HUES48 (cell line): ENCODE measurements around the gene SCAF4.

Source experiments
- H3K27ac ChIP-seq: one replicate; pipeline ENCODE4 v1.7.0; 2013; ENCODE audit warnings: low read depth, low read length, inconsistent platforms
- H3K27me3 ChIP-seq: 2 replicates; pipeline ENCODE4 v1.6.1; 2013; ENCODE audit warnings: mild to moderate bottlenecking, low read length; ENCODE audit not compliant: control insufficient read depth, insufficient read depth
- H3K36me3 ChIP-seq: 2 replicates; pipeline ENCODE4 v1.6.1; 2013; ENCODE audit warnings: low read length; ENCODE audit not compliant: control insufficient read depth, insufficient read depth
- H3K4me1 ChIP-seq: 2 replicates; pipeline ENCODE4 v1.6.1; 2013; ENCODE audit warnings: mild to moderate bottlenecking, low read length; ENCODE audit not compliant: control insufficient read depth, insufficient read depth
- H3K4me3 ChIP-seq: 2 replicates; pipeline ENCODE4 v1.5.1; 2013; ENCODE audit warnings: mild to moderate bottlenecking, low read depth, low read length
- H3K9ac ChIP-seq: 2 replicates; pipeline ENCODE4 v1.6.1; 2013; ENCODE audit warnings: mild to moderate bottlenecking, low read depth, low read length, moderate library complexity
- H3K9me3 ChIP-seq: 2 replicates; pipeline ENCODE4 v1.6.1; 2013; ENCODE audit warnings: low read length; ENCODE audit not compliant: control insufficient read depth, insufficient read depth

SCAF4 gene

DNA sequence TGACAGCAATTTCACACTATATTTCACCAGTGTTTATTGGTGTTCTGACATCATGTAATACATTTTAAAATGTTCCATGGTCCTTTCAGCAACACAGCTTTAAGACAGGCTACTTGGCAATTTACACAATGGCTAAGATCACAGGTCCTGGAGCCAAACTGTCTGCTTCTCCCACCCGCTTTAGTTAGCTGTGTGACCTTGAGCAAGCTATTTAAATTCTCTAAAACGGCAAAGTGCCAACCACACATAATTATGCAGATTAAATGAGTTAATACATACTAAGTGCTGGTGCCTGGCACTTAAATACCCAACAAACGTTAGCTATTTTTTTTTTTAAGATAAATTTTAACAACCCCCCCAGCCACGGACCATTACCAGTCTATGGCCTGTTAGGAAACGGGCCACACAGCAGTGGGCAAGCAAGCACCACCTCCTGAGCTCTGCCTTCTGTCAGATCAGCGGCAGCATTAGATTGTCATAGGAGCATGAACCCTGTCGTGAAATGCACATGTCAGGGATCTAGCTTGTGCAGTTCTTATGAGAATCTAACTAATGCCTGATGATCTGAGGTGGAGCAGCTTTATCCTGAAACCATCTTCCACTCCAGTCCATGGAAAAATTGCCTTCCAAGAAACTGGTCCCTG, 45.5 kb downstream of the SCAF4 start:
- no peaks in the 10 kb centered on the region for H3K9me3 ChIP-seq
- no peak overlapping the region for H3K27ac ChIP-seq
- H3K36me3 ChIP-seq = peaks cover 96% of the 10 kb centered on the region
- H3K4me3 ChIP-seq = no peak overlapping the region
- H3K4me1 ChIP-seq = no peaks in the 10 kb centered on the region
- H3K9ac ChIP-seq = no peak overlapping the region
- no peaks in the 10 kb centered on the region for H3K27me3 ChIP-seq

- Histone ChIP-seq H3K27ac (no peak overlapping the region), H3K4me3 (no peak overlapping the region), H3K4me1 (no peaks in the 10 kb centered on the region), H3K36me3 (peaks cover 96% of the 10 kb centered on the region), H3K27me3 (no peaks in the 10 kb centered on the region), H3K9me3 (no peaks in the 10 kb centered on the region), H3K9ac (no peak overlapping the region)
Observed at GRCh38 chr21:31684918-31685317, 47.0 kb downstream of the SCAF4 start.

DNA sequence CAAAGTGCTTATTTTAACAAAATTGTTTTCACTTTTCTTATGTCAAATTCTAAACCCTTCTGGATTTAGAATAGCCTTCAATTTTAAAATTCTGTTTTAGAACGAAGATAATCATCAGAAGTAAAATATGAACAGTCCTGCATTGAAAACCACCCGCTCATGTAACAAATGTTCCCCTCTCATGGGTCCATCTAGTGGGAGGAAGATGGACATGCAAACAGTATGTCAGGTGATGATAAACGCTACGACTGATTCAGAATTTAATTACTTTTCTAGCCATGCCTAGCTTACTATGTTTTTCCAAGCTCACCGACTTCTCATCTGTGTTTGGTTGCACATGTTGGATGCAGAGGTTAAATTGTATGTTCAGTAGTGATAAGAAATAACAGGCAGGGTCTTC, 48.9 kb downstream of the SCAF4 start:
- Histone ChIP-seq H3K9ac (no peak overlapping the region), H3K27ac (no peak overlapping the region), H3K36me3 (peaks cover 96% of the 10 kb centered on the region), H3K9me3 (no peaks in the 10 kb centered on the region), H3K27me3 (no peaks in the 10 kb centered on the region), H3K4me1 (no peaks in the 10 kb centered on the region), H3K4me3 (no peak overlapping the region)

DNA sequence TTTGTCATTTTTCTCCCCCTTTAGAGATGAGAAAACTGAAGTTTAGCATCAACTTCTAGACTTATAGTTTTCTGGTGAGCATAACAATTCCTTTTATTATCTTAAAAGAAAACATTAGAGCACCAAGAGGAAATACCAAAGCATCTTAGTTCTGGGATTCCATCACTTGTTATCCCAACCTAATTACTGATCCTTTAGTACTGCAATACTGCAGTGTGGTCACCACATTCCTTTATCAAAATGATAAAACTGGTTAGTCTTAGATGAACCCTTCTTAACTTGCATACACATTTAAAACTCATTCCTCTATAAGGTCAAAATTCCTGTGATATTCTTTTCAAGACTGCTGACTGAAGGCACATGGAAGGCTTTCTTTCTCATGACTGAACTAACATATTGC, 49.3 kb downstream of the SCAF4 start:
- H3K9ac ChIP-seq = no peak overlapping the region
- no peaks in the 10 kb centered on the region for H3K9me3 ChIP-seq
- H3K36me3 ChIP-seq = peaks cover 96% of the 10 kb centered on the region
- H3K27ac ChIP-seq = no peak overlapping the region
- no peaks in the 10 kb centered on the region for H3K4me1 ChIP-seq
- no peaks in the 10 kb centered on the region for H3K27me3 ChIP-seq
- H3K4me3 ChIP-seq = no peak overlapping the region

- H3K9ac ChIP-seq = no peak overlapping the region
- H3K9me3 ChIP-seq = no peaks in the 10 kb centered on the region
- H3K27ac ChIP-seq = no peak overlapping the region
- no peaks in the 10 kb centered on the region for H3K4me1 ChIP-seq
- H3K4me3 ChIP-seq = no peak overlapping the region
- peaks cover 60% of the 10 kb centered on the region for H3K36me3 ChIP-seq
- H3K27me3 ChIP-seq = no peaks in the 10 kb centered on the region
Observed at GRCh38 chr21:31678478-31678877, 53.4 kb downstream of the SCAF4 start.

DNA sequence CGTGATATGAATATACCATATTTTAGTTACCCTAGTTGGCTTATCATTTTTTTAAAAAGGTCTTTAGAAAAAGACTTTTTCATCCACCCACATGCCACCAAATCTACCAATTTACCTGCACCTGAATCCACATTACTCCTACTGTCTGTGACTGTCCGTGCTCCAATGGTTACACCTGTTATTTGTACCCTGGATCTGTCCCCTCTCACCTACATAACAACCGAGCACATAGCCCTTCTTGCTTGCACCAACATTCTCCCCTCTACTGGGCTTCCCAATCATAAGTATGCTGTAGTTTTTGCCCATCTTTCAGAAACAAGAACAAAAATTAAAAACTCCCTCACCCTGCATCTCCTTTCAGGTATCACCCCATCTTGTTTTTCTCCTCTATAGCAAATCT, 54.9 kb downstream of the SCAF4 start:
- H3K27ac ChIP-seq = no peak overlapping the region
- H3K27me3 ChIP-seq = no peaks in the 10 kb centered on the region
- H3K4me3 ChIP-seq = no peak overlapping the region
- H3K36me3 ChIP-seq = peaks cover 49% of the 10 kb centered on the region
- no peaks in the 10 kb centered on the region for H3K9me3 ChIP-seq
- H3K9ac ChIP-seq = no peak overlapping the region
- H3K4me1 ChIP-seq = no peaks in the 10 kb centered on the region

DNA sequence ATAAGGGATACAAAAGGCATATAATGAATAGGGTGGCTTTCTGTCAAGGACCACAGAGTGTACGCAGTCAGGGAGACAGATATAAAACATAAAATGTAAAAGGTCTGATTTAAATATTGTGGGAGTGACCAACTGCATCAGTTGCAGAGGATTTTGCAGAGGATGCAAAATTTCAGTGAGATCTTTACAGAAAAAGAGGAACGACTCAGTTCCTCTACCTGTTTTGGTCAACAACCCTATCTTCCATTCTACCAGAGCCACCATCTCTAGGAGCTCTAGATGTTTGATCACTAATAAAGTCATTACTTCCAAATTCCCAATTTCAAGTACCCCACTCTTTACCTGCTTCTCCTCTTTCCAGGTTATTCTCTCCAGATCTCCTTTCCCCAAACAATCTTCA, 56.0 kb downstream of the SCAF4 start:
- H3K27ac ChIP-seq = no peak overlapping the region
- H3K27me3 ChIP-seq = no peaks in the 10 kb centered on the region
- peaks cover 48% of the 10 kb centered on the region for H3K36me3 ChIP-seq

DNA sequence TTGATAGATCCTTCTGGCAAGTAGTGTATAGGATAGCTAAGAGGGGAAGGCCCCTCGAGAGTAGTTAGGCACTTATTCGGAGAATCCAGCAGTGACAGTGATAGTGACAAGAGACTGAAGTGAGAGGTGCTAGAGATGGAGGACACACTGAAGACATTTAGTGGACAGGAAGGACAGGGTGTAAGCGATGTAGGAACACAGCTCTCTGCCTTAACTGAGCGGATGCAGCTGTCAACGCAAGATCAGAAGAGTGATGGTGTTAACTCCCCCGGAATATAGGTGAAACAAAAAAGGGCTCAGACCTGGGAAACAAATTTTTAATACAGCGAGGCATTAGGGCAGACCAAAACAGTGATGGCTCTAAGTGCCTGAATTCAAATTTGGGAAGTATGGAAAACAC, 56.6 kb downstream of the SCAF4 start:
- no peak overlapping the region for H3K4me3 ChIP-seq
- no peaks in the 10 kb centered on the region for H3K27me3 ChIP-seq
- peaks cover 43% of the 10 kb centered on the region for H3K36me3 ChIP-seq
- no peak overlapping the region for H3K9ac ChIP-seq
- H3K9me3 ChIP-seq = no peaks in the 10 kb centered on the region
- no peak overlapping the region for H3K27ac ChIP-seq
- peaks cover 4% of the 10 kb centered on the region for H3K4me1 ChIP-seq

More for the DNA sequence above, 56.0 kb downstream of the SCAF4 start:
- Histone ChIP-seq H3K9me3 (no peaks in the 10 kb centered on the region), H3K9ac (no peak overlapping the region), H3K4me3 (no peak overlapping the region), H3K4me1 (no peaks in the 10 kb centered on the region)

DNA sequence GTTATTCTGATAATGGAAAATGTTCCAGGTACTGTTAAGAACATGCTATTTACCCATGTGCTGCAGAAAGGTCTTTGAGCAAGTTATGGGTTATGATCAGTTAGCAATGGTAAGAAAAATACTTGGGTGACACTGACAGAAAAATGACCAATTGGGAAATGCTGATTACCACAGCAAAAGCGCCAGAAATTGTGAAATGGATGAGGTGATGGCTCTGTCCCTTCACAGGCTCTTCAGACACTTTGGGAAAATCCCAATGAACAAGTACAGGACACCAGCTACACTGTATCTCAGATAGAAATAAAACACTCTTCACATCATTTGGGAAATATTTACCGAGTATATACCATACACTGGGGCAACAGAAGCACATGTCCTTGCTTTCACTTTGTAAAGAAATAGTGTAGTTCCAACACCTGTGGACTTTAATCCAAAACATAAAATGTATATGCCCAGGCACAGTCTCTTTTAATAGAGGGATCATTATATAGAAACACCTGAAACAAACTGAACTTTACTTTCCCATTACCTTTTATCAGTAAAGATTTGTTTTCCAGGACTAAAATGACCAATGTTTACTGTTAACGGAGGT, 58.5 kb downstream of the SCAF4 start:
- peaks cover 20% of the 10 kb centered on the region for H3K4me1 ChIP-seq
- H3K27me3 ChIP-seq = no peaks in the 10 kb centered on the region
- peaks cover 42% of the 10 kb centered on the region for H3K36me3 ChIP-seq
- H3K4me3 ChIP-seq = no peak overlapping the region
- H3K9ac ChIP-seq = no peak overlapping the region
- H3K9me3 ChIP-seq = no peaks in the 10 kb centered on the region
- H3K27ac ChIP-seq = no peak overlapping the region

GRCh38 chr21:31671931-31672330, 60.0 kb downstream of the SCAF4 start:
- Histone ChIP-seq H3K36me3 (peaks cover 47% of the 10 kb centered on the region), H3K4me3 (no peak overlapping the region), H3K4me1 (peaks cover 27% of the 10 kb centered on the region), H3K9ac (no peak overlapping the region), H3K9me3 (no peaks in the 10 kb centered on the region), H3K27me3 (no peaks in the 10 kb centered on the region), H3K27ac (no peak overlapping the region)

DNA sequence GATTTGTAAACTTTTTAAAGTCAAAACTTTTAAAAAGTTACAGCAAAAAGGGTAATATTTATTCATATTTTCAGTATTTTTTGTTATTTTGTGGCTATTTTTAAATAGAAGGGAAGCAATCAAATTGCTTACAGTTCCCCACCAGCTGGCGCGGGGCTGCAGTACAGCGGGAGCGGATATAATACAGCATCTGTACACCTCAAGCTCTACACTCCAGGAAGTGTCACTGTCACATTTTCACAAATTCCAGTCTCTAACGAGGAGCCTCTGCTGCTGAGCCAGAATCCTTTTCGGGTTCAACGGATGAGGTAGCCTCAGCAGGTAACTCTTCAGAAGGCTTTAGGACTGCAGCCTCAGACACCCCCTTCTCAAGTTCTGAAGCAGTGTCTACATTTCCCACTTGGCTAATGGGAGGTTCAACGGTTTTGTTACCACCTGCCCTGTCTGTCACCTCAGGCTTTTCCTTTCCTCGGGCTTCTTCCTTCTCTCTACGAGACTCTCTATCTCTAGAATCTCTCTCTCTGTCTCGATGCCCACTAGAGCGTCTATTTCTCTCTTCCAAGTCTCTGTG, 60.7 kb downstream of the SCAF4 start:
- H3K4me3 ChIP-seq = no peak overlapping the region
- H3K4me1 ChIP-seq = peaks cover 28% of the 10 kb centered on the region
- H3K9ac ChIP-seq = no peak overlapping the region
- H3K9me3 ChIP-seq = no peaks in the 10 kb centered on the region
- H3K27ac ChIP-seq = peak overlapping the region; percentile 7
- peaks cover 54% of the 10 kb centered on the region for H3K36me3 ChIP-seq
- no peaks in the 10 kb centered on the region for H3K27me3 ChIP-seq
